HCT116 (cell line): ENCODE measurements around the gene RCOR1. TPM values are rescaled to one million over a fixed set of nuclear protein-coding genes. Genes with fewer than 3 reads are reported as not detected.

Experiments
- ATAC-seq: fragments of 200-7000 bp; cut with Tn5 transposase; 2 replicates; pipeline ENCODE4 v1.9.1; 2020; ENCODE audit warnings: mild to moderate bottlenecking, moderate library complexity
- BruUV-seq: library from RNA; stranded (reverse); fragments of 400-500 nt; replicated peaks from 2 replicates; lab custom pipeline; 2021; lab: Mats Ljungman, UMichigan
- CTCF ChIA-PET: fragments of 300-600 bp; sonication (Branson Sonifier 250); formaldehyde crosslinking; loops from one replicate; lab custom pipeline; 2021; ENCODE audit warnings: antibody characterized with exemption; lab: Charles Lee
- POLR2A ChIA-PET: fragments of 300-600, 350-600 bp; sonication (Branson Sonifier 250); formaldehyde crosslinking; loops from one replicate; lab custom pipeline; 2021; ENCODE audit warnings: antibody characterized with exemption; lab: Charles Lee
- RAD21 ChIA-PET, 2 experiments: fragments of 300-600 bp; sonication (Branson Sonifier 250); formaldehyde crosslinking; loops; one replicate each; lab custom pipeline; 2023; ENCODE audit warnings: low total read pairs in 2 of 2; ENCODE audit not compliant: uncharacterized antibody in 2 of 2, unreplicated experiment in 2 of 2, low non-redundant PET in 1 of 2; lab: Charles Lee
- DNase-seq: peaks from one replicate; pipeline ENCODE4 v3.0.0-alpha.2; 2010; ENCODE audit warnings: low read depth, low spot score
- H2AFZ ChIP-seq: fragments of 200-600 bp; shearing (Covaris generic), sonication (generic); 2 replicates; pipeline ENCODE4 v1.6.1; 2017; ENCODE audit warnings: low read depth, mixed run types, mixed read lengths, antibody characterized with exemption, low read length; ENCODE audit not compliant: poor library complexity, severe bottlenecking
- H3K27ac ChIP-seq: 2 replicates; pipeline ENCODE4 v1.5.1; 2012; ENCODE audit warnings: low read depth, low read length
- H3K27me3 ChIP-seq: fragments of 200-600 bp; sonication (generic); 2 replicates; pipeline ENCODE4 v1.6.1; 2016; ENCODE audit warnings: mixed run types, low read length, mixed read lengths; ENCODE audit not compliant: insufficient read depth
- H3K36me3 ChIP-seq, 2 experiments: fragments of 200-500 bp in 1 of 2; fragments of 200-600 bp in 1 of 2; sonication (Bioruptor generic) in 1 of 2; sonication (generic) in 1 of 2; 2 replicates each; pipeline versions ENCODE4 v1.5.1 to v1.6.1; 2014 to 2016; ENCODE audit warnings: low read length in 2 of 2, inconsistent platforms in 1 of 2, mixed read lengths in 1 of 2, mixed run types in 1 of 2; ENCODE audit not compliant: insufficient read depth in 2 of 2, control insufficient read depth in 1 of 2
- H3K4me1 ChIP-seq, 2 experiments: fragments of 200-600 bp in 1 of 2; sonication (generic) in 1 of 2; 2 replicates each; pipeline versions ENCODE4 v1.5.1 to v1.6.1; 2012 to 2017; ENCODE audit warnings: low read length in 2 of 2, inconsistent platforms in 1 of 2, mild to moderate bottlenecking in 1 of 2, mixed read lengths in 1 of 2, mixed run types in 1 of 2, moderate library complexity in 1 of 2; ENCODE audit not compliant: insufficient read depth in 2 of 2, control insufficient read depth in 1 of 2
- H3K4me2 ChIP-seq: fragments of 200-600 bp; sonication (generic); 2 replicates; pipeline ENCODE4 v1.6.1; 2017; ENCODE audit warnings: mixed run types, low read length, mixed read lengths
- H3K4me3 ChIP-seq, 2 experiments: fragments of 200-600 bp in 1 of 2; sonication (generic) in 1 of 2; replicated peaks in 1 of 2; 2 replicates each; pipeline ENCODE4 v1.5.1; 2011 to 2016; ENCODE audit warnings: low read length in 2 of 2, control low read depth in 1 of 2, low read depth in 1 of 2, mild to moderate bottlenecking in 1 of 2, mixed read lengths in 1 of 2, mixed run types in 1 of 2
- H3K79me2 ChIP-seq: fragments of 200-600 bp; sonication (generic); 2 replicates; pipeline ENCODE4 v1.6.1; 2017; ENCODE audit warnings: mild to moderate bottlenecking, mixed run types, low read length, moderate library complexity, mixed read lengths; ENCODE audit not compliant: insufficient read depth
- H3K9ac ChIP-seq: fragments of 200-600 bp; sonication (generic); 2 replicates; pipeline ENCODE4 v1.6.1; 2016; ENCODE audit warnings: low read length, mixed read lengths
- H3K9me2 ChIP-seq: fragments of 200-600 bp; sonication (generic), shearing (Covaris generic); 2 replicates; pipeline ENCODE4 v1.6.1; 2017; ENCODE audit warnings: mixed run types, mild to moderate bottlenecking, moderate library complexity; ENCODE audit not compliant: insufficient read depth
- H3K9me3 ChIP-seq, 2 experiments: fragments of 200-500 bp in 1 of 2; fragments of 200-600 bp in 1 of 2; sonication (Bioruptor generic) in 1 of 2; sonication (generic) in 1 of 2; 2 replicates each; pipeline ENCODE4 v1.6.1; 2014 to 2017; ENCODE audit warnings: low read length in 2 of 2, mixed read lengths in 2 of 2, inconsistent platforms in 1 of 2, low read depth in 1 of 2, mild to moderate bottlenecking in 1 of 2, mixed run types in 1 of 2, moderate library complexity in 1 of 2; ENCODE audit not compliant: control insufficient read depth in 1 of 2, insufficient read depth in 1 of 2
- H4K20me1 ChIP-seq: fragments of 200-600 bp; sonication (generic), shearing (Covaris generic); 2 replicates; pipeline ENCODE4 v1.6.1; 2017; ENCODE audit warnings: mixed run types, mild to moderate bottlenecking, moderate library complexity; ENCODE audit not compliant: insufficient read depth
- EGR1 ChIP-seq: IDR thresholded peaks from 2 replicates; pipeline ENCODE4 v1.6.1; 2012; ENCODE audit warnings: low read depth
- JUND ChIP-seq: IDR thresholded peaks from 2 replicates; pipeline ENCODE4 v1.6.1; 2012
- SIN3A ChIP-seq: IDR thresholded peaks from 2 replicates; pipeline ENCODE4 v1.6.1; 2012; ENCODE audit warnings: low read depth
- TCF7L2 ChIP-seq: IDR thresholded peaks from 2 replicates; pipeline ENCODE4 v1.7.0; 2011; ENCODE audit warnings: borderline replicate concordance, inconsistent platforms; ENCODE audit not compliant: insufficient read depth, insufficient read length; ENCODE audit errors: extremely low read depth
- intact Hi-C: fragments of 100-400 bp; cut with micrococcal nuclease; formaldehyde crosslinking; loops from 2 replicates; pipeline ENCODE4 v1.10.0; 2022
- total RNA-seq: library from RNA; stranded (reverse); gene quantifications from one replicate; pipeline ENCODE4 v1.2.1, GENCODE V29; 2021; ENCODE audit not compliant: unreplicated experiment
- TF ChIP-seq, protein P1 (sequence below): IDR thresholded peaks from 2 replicates; pipeline ENCODE4 v1.6.1; 2012; ENCODE audit warnings: low read depth
- TF ChIP-seq, protein P2 (sequence below): IDR thresholded peaks from 2 replicates; pipeline ENCODE4 v1.6.1; 2012
- TF ChIP-seq, protein P3 (sequence below): IDR thresholded peaks from 2 replicates; pipeline ENCODE4 v1.6.1; 2011; ENCODE audit warnings: mild to moderate bottlenecking, low read length, moderate library complexity; ENCODE audit not compliant: insufficient replicate concordance; ENCODE audit errors: extremely low read depth

RCOR1 gene
- total RNA-seq, 1 experiment from 2014 or later: 30.7 TPM

DNA sequence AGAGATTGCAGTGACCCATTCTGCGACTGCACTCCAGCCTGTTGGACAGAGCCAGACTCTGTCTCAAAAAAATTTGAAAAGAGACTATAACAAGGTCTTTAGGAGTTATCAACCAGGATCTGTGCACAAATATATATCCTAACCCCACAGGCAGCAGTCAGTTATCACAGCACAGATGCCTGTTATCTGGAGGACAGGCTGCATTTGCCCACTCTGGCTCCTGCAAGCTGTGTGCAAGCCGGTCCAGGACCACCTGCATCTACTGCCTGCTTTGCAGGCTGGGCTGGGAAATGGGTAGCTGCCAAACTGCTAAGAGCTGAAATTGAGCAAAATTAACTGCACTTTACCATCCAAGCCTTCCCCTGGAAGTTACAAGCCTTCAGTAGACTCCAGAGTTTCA is 21.4 kb upstream of the RCOR1 start:
- intact Hi-C loops: no loop called here
- Histone ChIP-seq H2AFZ (no peak overlapping the region), H3K27me3 (no peaks in the 10 kb centered on the region), H3K9me2 (no peaks in the 10 kb centered on the region), H3K9me3 (no peaks in the 10 kb centered on the region), H3K27ac (no peak overlapping the region), H3K4me1 (peaks cover 16 to 26% of the 10 kb centered on the region in 2 experiments), H3K9ac (no peak overlapping the region), H4K20me1 (no peaks in the 10 kb centered on the region), H3K79me2 (no peaks in the 10 kb centered on the region), H3K4me3 (no peak overlapping the region), H3K4me2 (no peak overlapping the region), H3K36me3 (no peaks in the 10 kb centered on the region)
- RAD21 ChIA-PET: no interaction called here
- DNase-seq (no peak), ATAC-seq (no peak)
- CTCF ChIA-PET: no interaction called here
- BruUV-seq: no TSS peak
- POLR2A ChIA-PET: no interaction called here
- TF ChIP-seq TCF7L2 (no peak), SIN3A (no peak), JUND (no peak), EGR1 (no peak)
- TF ChIP-seq, protein P1, sequence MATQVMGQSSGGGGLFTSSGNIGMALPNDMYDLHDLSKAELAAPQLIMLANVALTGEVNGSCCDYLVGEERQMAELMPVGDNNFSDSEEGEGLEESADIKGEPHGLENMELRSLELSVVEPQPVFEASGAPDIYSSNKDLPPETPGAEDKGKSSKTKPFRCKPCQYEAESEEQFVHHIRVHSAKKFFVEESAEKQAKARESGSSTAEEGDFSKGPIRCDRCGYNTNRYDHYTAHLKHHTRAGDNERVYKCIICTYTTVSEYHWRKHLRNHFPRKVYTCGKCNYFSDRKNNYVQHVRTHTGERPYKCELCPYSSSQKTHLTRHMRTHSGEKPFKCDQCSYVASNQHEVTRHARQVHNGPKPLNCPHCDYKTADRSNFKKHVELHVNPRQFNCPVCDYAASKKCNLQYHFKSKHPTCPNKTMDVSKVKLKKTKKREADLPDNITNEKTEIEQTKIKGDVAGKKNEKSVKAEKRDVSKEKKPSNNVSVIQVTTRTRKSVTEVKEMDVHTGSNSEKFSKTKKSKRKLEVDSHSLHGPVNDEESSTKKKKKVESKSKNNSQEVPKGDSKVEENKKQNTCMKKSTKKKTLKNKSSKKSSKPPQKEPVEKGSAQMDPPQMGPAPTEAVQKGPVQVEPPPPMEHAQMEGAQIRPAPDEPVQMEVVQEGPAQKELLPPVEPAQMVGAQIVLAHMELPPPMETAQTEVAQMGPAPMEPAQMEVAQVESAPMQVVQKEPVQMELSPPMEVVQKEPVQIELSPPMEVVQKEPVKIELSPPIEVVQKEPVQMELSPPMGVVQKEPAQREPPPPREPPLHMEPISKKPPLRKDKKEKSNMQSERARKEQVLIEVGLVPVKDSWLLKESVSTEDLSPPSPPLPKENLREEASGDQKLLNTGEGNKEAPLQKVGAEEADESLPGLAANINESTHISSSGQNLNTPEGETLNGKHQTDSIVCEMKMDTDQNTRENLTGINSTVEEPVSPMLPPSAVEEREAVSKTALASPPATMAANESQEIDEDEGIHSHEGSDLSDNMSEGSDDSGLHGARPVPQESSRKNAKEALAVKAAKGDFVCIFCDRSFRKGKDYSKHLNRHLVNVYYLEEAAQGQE: no peak
- TF ChIP-seq, protein P2, sequence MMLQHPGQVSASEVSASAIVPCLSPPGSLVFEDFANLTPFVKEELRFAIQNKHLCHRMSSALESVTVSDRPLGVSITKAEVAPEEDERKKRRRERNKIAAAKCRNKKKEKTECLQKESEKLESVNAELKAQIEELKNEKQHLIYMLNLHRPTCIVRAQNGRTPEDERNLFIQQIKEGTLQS: no peak
- TF ChIP-seq, protein P3, sequence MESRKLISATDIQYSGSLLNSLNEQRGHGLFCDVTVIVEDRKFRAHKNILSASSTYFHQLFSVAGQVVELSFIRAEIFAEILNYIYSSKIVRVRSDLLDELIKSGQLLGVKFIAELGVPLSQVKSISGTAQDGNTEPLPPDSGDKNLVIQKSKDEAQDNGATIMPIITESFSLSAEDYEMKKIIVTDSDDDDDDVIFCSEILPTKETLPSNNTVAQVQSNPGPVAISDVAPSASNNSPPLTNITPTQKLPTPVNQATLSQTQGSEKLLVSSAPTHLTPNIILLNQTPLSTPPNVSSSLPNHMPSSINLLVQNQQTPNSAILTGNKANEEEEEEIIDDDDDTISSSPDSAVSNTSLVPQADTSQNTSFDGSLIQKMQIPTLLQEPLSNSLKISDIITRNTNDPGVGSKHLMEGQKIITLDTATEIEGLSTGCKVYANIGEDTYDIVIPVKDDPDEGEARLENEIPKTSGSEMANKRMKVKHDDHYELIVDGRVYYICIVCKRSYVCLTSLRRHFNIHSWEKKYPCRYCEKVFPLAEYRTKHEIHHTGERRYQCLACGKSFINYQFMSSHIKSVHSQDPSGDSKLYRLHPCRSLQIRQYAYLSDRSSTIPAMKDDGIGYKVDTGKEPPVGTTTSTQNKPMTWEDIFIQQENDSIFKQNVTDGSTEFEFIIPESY: no peak
